GM12801 (cell line): Measurements from ENCODE around the gene CES1.

ENCODE experiments used
- CTCF ChIP-seq: IDR thresholded peaks from one replicate; pipeline ENCODE4 v1.5.1; 2011; ENCODE audit warnings: control low read depth; ENCODE audit not compliant: insufficient read length; ENCODE audit errors: extremely low read depth

Gene CES1

GRCh38 chr16:55828680-55829079 lies 4.2 kb downstream of the CES1 start:
- no peak for TF ChIP-seq CTCF

- TF ChIP-seq CTCF, result no peak
Measured at GRCh38 chr16:55825115-55825728, 7.7 kb downstream of the CES1 start.

GRCh38 chr16:55824473-55825000 lies 8.4 kb downstream of the CES1 start:
- TF ChIP-seq CTCF, result no peak

- TF ChIP-seq CTCF, result no peak
Measured at GRCh38 chr16:55822280-55822810, 10.6 kb downstream of the CES1 start.

- TF ChIP-seq CTCF, result no peak
Measured at GRCh38 chr16:55821210-55821609, 11.7 kb downstream of the CES1 start.

DNA sequence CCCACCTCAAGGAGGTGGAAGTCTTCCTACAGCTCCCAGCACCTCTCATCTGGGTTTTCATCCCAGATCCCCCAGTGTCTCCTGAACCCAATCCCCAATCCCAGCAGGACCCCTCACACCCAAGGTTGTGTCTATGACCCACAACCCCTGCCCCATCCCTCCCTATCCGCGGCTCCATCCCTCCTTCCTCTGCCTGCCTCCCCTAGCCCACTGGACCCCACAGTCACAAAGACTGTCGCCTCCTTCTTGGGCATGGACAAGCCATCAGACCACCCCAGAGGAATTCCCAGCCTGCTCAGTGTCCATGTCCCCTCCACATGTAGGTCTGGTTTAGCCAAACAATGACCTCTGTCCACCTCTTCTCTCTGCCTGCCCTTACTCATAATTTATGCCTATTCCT lies 12.3 kb downstream of the CES1 start:
- no peak for TF ChIP-seq CTCF

DNA sequence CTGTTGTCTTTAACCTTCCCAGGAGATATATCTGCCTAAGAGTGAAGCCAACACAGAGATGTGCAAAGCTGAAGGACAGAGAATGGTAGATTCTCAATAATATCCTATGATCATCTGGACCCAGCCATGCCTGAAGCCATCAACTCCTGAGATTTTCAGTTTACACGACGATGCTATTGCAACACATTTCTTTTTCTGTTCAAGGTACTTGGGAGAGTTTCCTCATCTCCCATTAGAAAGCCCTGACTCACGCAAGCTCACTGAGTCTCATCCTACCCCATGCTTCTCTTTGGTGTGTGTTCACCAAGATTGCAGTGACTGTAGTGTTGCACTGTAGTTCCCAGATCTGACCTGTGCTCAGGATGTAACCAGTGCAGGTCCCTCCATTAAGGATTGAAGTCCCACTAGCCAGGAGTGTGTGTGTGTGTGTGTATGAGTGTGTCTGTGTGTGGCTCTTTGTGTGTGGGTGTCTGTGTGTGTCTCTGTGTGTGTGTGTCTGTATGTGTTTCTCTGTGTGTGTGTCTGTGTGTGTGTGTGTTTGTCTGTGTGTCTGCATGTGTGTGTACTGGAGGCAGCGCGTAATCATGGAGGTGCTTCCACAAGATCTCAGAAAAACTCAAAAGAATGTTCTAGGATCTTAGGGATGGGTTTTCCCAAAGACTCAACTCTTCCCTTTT lies 15.5 kb downstream of the CES1 start:
- no peak for TF ChIP-seq CTCF
